GM21526 (cell line): ENCODE data around the gene IDNK.

Experiments
- ATAC-seq: cut with Tn5 transposase; IDR thresholded peaks from one replicate; pipeline ENCODE4 v1.9.1; 2021; ENCODE audit warnings: moderate library complexity; ENCODE audit not compliant: unreplicated experiment, low FRiP score

The IDNK gene

GRCh38 chr9:83681490-83681889 is 58.5 kb downstream of the IDNK start:
- no peak for ATAC-seq

- ATAC-seq, result no peak
Observed at GRCh38 chr9:83688921-83689320, 66.0 kb downstream of the IDNK start.

- ATAC-seq, result no peak
Observed at GRCh38 chr9:83691492-83691891, 68.5 kb downstream of the IDNK start.
